WTC11 (cell line): Measurements from ENCODE around the gene NEU2. TPM values are rescaled to one million over a fixed set of nuclear protein-coding genes. Genes with fewer than 3 reads are reported as not detected.
A peak's percentile ranks its signal among the peaks of the same experiment; 100 is the strongest.

ENCODE experiments used
- ATAC-seq: fragments of 200-7000 bp; cut with Tn5 transposase; 2 replicates; pipeline ENCODE4 v1.10.0; 2021; ENCODE audit warnings: mild to moderate bottlenecking, moderate library complexity
- CTCF ChIA-PET: fragments of 300-600 bp; sonication (Branson Sonifier 250); formaldehyde crosslinking; loops from one replicate; lab custom pipeline; 2021; ENCODE audit warnings: antibody characterized with exemption; lab: Charles Lee
- POLR2A ChIA-PET: fragments of 350-600 bp; sonication (Branson Sonifier 250); formaldehyde crosslinking; loops from one replicate; lab custom pipeline; 2021; ENCODE audit warnings: antibody characterized with exemption; lab: Charles Lee
- DNase-seq: peaks from one replicate; pipeline ENCODE4 v3.0.0; 2021; ENCODE audit warnings: low spot score
- H3K27ac Mint-ChIP-seq: 2 replicates; pipeline ENCODE4 v1.8.0; 2021; ENCODE audit warnings: mixed read lengths
- H3K27me3 Mint-ChIP-seq: 2 replicates; pipeline ENCODE4 v1.8.0; 2021; ENCODE audit warnings: low read depth, mild to moderate bottlenecking, moderate library complexity, mixed read lengths
- H3K36me3 Mint-ChIP-seq: 2 replicates; pipeline ENCODE4 v1.8.0; 2021; ENCODE audit warnings: mixed read lengths
- H3K4me1 Mint-ChIP-seq: 2 replicates; pipeline ENCODE4 v1.8.0; 2022; ENCODE audit warnings: mixed read lengths
- H3K4me3 Mint-ChIP-seq: 2 replicates; pipeline ENCODE4 v1.8.0; 2021; ENCODE audit warnings: mild to moderate bottlenecking, moderate library complexity, mixed read lengths
- H3K9me3 Mint-ChIP-seq: 2 replicates; pipeline ENCODE4 v1.8.0; 2021; ENCODE audit warnings: mixed read lengths
- CBFB ChIP-seq: sonication (generic); formaldehyde crosslinking; IDR thresholded peaks from 2 replicates; pipeline ENCODE4 v1.8.1; 2022; ENCODE audit warnings: mild to moderate bottlenecking, low read depth, missing genetic modification reagents
- CREB1 ChIP-seq: sonication (generic); formaldehyde crosslinking; IDR thresholded peaks from 2 replicates; pipeline ENCODE4 v1.8.0; 2023; ENCODE audit warnings: mild to moderate bottlenecking, missing genetic modification reagents
- FOXP1 ChIP-seq: sonication (generic); formaldehyde crosslinking; IDR thresholded peaks from 2 replicates; pipeline ENCODE4 v1.8.0; 2022; ENCODE audit warnings: missing genetic modification reagents, mild to moderate bottlenecking, moderate library complexity, borderline replicate concordance
- HMGA2 ChIP-seq: fragments of 250-450 bp; sonication (Bioruptor Pico); IDR thresholded peaks from 2 replicates; pipeline ENCODE4 v1.4.0; 2021; ENCODE audit warnings: mild to moderate bottlenecking, moderate library complexity
- JAZF1 ChIP-seq: fragments of 250-450 bp; sonication (Bioruptor Pico); IDR thresholded peaks from 2 replicates; pipeline ENCODE4 v1.9.0; 2021; ENCODE audit warnings: moderate library complexity, mild to moderate bottlenecking, inconsistent platforms
- OVOL2 ChIP-seq: fragments of 250-450 bp; sonication (Bioruptor Pico); IDR thresholded peaks from 2 replicates; pipeline ENCODE4 v1.9.0; 2021; ENCODE audit warnings: mild to moderate bottlenecking, borderline replicate concordance
- PRRX2 ChIP-seq: fragments of 250-450 bp; sonication (Bioruptor Pico); IDR thresholded peaks from 2 replicates; pipeline ENCODE4 v1.8.0; 2021; ENCODE audit warnings: mild to moderate bottlenecking
- SMAD4 ChIP-seq: sonication (generic); formaldehyde crosslinking; IDR thresholded peaks from 2 replicates; pipeline ENCODE4 v1.8.0; 2022; ENCODE audit warnings: mild to moderate bottlenecking, missing genetic modification reagents
- ZNF263 ChIP-seq: sonication (generic); formaldehyde crosslinking; IDR thresholded peaks from 2 replicates; pipeline ENCODE4 v1.8.1; 2022; ENCODE audit warnings: low read depth, mild to moderate bottlenecking, moderate library complexity, missing genetic modification reagents
- ZNF416 ChIP-seq: fragments of 250-450 bp; sonication (Bioruptor Pico); IDR thresholded peaks from 2 replicates; pipeline ENCODE4 v1.9.0; 2021; ENCODE audit warnings: mild to moderate bottlenecking, inconsistent platforms
- total RNA-seq: library from RNA; stranded (reverse); gene quantifications from 3 replicates; pipeline ENCODE4 v1.2.3, GENCODE V29; 2021
- TF ChIP-seq, protein P1 (sequence below): sonication (generic); formaldehyde crosslinking; IDR thresholded peaks from 2 replicates; pipeline ENCODE4 v1.8.1; 2022; ENCODE audit warnings: low read depth, missing genetic modification reagents, borderline replicate concordance
- TF ChIP-seq, protein P2 (sequence below): sonication (generic); formaldehyde crosslinking; IDR thresholded peaks from 2 replicates; pipeline ENCODE4 v1.8.1; 2022; ENCODE audit warnings: low read depth, mild to moderate bottlenecking, moderate library complexity, missing genetic modification reagents, borderline replicate concordance
- TF ChIP-seq, protein P3 (sequence below): fragments of 250-450 bp; sonication (Bioruptor Pico); IDR thresholded peaks from 2 replicates; pipeline ENCODE4 v1.8.0; 2021; ENCODE audit warnings: mild to moderate bottlenecking
- TF ChIP-seq, protein P4 (sequence below): sonication (generic); formaldehyde crosslinking; IDR thresholded peaks from 2 replicates; pipeline ENCODE4 v1.8.0; 2022; ENCODE audit warnings: mild to moderate bottlenecking, missing genetic modification reagents
- TF ChIP-seq, protein P5 (sequence below): fragments of 250-450 bp; sonication (Bioruptor Pico); IDR thresholded peaks from 2 replicates; pipeline ENCODE4 v1.9.0; 2021; ENCODE audit warnings: mild to moderate bottlenecking, borderline replicate concordance
- TF ChIP-seq, protein P6 (sequence below): fragments of 200-600 bp; IDR thresholded peaks from 2 replicates; pipeline ENCODE4 v1.8.0; 2022; ENCODE audit warnings: antibody characterized with exemption

The NEU2 gene
- total RNA-seq, 1 experiment from 2014 or later = not detected

DNA sequence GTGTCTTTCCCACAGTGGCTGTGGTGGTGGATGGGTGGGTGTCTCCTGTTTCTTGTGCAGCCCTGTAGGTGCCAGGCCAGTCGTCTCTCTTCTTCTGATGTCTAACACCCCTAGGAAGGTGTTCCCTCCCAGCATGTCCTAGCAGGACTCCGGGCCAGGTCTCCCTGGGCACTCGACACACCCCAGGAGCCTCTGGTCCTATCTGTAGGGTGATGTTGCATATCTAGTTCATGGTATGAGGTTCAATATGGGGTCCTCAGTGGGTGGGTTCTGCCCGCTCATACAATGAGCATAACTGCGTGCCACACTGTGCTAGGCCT, 33.8 kb upstream of the NEU2 start (continued):
- TF ChIP-seq, protein P1, sequence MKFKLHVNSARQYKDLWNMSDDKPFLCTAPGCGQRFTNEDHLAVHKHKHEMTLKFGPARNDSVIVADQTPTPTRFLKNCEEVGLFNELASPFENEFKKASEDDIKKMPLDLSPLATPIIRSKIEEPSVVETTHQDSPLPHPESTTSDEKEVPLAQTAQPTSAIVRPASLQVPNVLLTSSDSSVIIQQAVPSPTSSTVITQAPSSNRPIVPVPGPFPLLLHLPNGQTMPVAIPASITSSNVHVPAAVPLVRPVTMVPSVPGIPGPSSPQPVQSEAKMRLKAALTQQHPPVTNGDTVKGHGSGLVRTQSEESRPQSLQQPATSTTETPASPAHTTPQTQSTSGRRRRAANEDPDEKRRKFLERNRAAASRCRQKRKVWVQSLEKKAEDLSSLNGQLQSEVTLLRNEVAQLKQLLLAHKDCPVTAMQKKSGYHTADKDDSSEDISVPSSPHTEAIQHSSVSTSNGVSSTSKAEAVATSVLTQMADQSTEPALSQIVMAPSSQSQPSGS (CRISPR knock-in tag) = no peak

DNA sequence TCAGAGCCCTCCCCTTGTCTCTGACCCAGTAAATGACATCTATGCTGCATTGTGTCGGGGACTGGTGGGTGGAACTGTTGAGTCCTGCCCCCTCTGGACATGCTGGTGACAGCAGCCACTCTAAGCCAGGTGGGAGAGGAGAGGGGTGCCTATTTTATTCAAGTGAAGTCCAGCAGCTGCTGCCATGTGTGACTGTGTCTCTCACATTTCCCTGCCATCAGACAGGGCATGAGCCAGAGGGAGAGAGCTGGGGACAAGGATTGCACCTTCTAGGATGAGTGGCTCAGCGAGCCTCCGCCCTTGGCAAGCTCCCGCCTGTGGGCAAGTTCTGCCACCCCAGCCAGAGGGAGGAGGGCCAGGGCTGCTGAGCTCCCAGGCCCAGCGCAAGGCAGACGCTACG, 33.1 kb upstream of the NEU2 start:
- no peak for DNase-seq
- CTCF ChIA-PET = interaction anchor here (1.0 to 1.3 kb wide), 2 partner anchors 29 to 84 kb away, joined by 3 read pairs; no protein-coding TSS in a partner anchor
- H3K4me1 Mint-ChIP-seq = no peaks in the 10 kb centered on the region
- H3K27ac Mint-ChIP-seq = no peak overlapping the region
- H3K9me3 Mint-ChIP-seq = no peaks in the 10 kb centered on the region
- no peak overlapping the region for H3K4me3 Mint-ChIP-seq
- POLR2A ChIA-PET = no interaction called here
- TF ChIP-seq CBFB (CRISPR knock-in tag) (no peak), ZNF263 (CRISPR knock-in tag) (no peak), PRRX2 (no peak), SMAD4 (CRISPR knock-in tag) (no peak)
- TF ChIP-seq, protein P2, sequence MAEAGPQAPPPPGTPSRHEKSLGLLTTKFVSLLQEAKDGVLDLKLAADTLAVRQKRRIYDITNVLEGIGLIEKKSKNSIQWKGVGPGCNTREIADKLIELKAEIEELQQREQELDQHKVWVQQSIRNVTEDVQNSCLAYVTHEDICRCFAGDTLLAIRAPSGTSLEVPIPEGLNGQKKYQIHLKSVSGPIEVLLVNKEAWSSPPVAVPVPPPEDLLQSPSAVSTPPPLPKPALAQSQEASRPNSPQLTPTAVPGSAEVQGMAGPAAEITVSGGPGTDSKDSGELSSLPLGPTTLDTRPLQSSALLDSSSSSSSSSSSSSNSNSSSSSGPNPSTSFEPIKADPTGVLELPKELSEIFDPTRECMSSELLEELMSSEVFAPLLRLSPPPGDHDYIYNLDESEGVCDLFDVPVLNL = no peak
- TF ChIP-seq, protein P3, sequence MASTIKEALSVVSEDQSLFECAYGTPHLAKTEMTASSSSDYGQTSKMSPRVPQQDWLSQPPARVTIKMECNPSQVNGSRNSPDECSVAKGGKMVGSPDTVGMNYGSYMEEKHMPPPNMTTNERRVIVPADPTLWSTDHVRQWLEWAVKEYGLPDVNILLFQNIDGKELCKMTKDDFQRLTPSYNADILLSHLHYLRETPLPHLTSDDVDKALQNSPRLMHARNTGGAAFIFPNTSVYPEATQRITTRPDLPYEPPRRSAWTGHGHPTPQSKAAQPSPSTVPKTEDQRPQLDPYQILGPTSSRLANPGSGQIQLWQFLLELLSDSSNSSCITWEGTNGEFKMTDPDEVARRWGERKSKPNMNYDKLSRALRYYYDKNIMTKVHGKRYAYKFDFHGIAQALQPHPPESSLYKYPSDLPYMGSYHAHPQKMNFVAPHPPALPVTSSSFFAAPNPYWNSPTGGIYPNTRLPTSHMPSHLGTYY = no peak
- ATAC-seq = peak; percentile 69
- H3K27me3 Mint-ChIP-seq = peaks cover 2% of the 10 kb centered on the region; the same call in 1 of the 2 replicates
- H3K36me3 Mint-ChIP-seq = no peaks in the 10 kb centered on the region

DNA sequence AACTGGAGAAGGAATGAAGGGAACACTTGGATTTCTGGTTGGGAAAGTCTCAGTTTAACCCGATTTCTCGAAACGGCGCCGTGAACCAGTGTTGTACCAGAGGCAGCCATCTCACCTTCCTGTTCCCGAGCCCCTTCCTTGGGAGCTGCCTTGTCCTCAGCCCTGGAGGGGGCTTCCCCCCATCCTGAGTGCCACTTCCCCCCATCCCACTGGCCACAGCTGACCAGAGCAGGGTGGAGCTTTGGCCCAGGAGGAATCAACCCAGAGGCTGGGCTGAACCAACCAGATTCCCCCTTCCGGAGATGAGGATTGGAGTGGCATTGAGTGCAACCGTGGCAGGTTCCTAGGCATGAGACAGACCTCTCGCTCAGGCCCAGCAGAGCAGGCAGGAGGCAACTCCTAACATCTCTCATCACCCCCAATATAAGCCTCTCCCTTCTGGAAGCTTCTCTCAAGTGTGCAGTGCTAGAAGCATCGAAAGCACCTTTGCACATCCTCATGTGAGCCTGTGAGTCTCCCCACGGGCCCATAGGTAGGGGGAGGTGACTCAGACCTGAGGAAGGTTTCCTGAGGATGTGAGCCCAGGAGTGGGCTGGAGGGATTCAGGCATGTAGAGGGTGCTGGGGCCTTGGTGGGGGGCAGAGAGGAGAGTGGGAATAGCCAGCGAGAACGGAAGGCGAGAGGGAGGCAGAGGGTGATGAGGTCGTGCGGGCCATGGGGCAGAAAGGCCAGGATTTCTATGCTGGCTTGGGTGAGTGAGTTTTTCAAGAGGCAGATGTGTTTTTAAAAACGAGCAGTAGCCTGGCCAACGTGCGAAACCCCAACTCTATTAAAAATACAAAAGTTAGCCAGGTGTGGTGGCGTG, 31.4 kb upstream of the NEU2 start:
- Mint-ChIP-seq H3K27me3 (peaks cover 2% of the 10 kb centered on the region; the same call in 1 of the 2 replicates), H3K36me3 (no peaks in the 10 kb centered on the region), H3K27ac (no peak overlapping the region), H3K4me1 (no peaks in the 10 kb centered on the region), H3K9me3 (no peaks in the 10 kb centered on the region), H3K4me3 (no peak overlapping the region)
- ATAC-seq (no peak), DNase-seq (no peak)
- ChIA-PET POLR2A (no interaction called here), CTCF (no interaction called here)
- no peak for TF ChIP-seq CREB1 (CRISPR knock-in tag)

DNA sequence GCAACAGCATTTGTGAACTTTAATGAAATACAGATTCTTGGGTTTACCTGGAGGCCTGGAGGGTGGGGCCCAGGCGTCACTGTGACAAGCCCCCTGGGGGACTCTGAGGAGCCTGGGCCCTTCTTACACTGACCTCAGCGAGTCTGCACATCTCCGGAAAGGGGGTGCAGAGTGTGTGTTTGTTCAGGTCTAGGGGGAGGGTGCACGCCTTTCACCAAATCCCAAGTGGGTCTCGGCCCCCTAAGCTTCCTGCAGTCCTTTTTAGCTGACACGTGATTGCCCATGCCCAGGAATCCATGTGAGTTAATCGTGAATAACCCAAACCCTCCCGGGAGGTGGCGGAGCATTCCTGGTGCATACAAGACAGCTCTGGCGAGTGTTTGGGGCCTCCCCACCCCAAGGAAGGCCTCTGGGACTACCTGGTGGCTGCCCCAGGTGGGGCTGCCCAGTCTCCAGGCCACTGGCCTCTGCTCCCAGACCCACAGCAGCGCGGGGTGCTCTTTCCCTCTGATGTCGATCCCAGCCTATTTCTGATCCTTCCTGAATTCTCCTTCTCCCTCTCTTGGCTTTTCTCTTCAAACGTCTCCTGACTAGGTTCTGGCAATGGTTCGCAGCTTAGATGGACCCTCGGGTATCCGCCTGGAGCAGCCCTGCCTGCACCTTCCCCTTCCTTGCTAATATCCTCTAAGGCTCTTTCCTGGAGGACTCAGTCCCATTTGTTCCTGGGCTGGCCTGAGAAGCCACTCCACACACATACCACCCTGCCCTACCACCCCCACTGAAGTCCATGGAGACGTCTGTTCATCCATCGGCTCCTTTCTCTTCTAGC, 29.4 kb upstream of the NEU2 start:
- ChIA-PET POLR2A (interaction anchor here (0.6 kb wide), 1 partner anchor 1077 kb away, joined by 13 read pairs; the partner anchor contains the start of gene NPPC), CTCF (interaction anchor here (1.1 kb wide), 1 partner anchor 26 kb away, joined by 4 read pairs; no protein-coding TSS in a partner anchor)
- DNase-seq = no peak
- no peak for ATAC-seq
- H3K4me3 Mint-ChIP-seq = no peak overlapping the region
- no peaks in the 10 kb centered on the region for H3K9me3 Mint-ChIP-seq
- peaks cover 2% of the 10 kb centered on the region; the same call in 1 of the 2 replicates for H3K27me3 Mint-ChIP-seq
- H3K27ac Mint-ChIP-seq = no peak overlapping the region
- no peaks in the 10 kb centered on the region for H3K4me1 Mint-ChIP-seq
- H3K36me3 Mint-ChIP-seq = no peaks in the 10 kb centered on the region
- TF ChIP-seq, protein P4, sequence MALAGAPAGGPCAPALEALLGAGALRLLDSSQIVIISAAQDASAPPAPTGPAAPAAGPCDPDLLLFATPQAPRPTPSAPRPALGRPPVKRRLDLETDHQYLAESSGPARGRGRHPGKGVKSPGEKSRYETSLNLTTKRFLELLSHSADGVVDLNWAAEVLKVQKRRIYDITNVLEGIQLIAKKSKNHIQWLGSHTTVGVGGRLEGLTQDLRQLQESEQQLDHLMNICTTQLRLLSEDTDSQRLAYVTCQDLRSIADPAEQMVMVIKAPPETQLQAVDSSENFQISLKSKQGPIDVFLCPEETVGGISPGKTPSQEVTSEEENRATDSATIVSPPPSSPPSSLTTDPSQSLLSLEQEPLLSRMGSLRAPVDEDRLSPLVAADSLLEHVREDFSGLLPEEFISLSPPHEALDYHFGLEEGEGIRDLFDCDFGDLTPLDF (CRISPR knock-in tag) = no peak
- TF ChIP-seq ZNF416 (CRISPR knock-in tag) (no peak), JAZF1 (CRISPR knock-in tag) (no peak), FOXP1 (CRISPR knock-in tag) (no peak), HMGA2 (CRISPR knock-in tag) (no peak), OVOL2 (CRISPR knock-in tag) (no peak)
- TF ChIP-seq, protein P5, sequence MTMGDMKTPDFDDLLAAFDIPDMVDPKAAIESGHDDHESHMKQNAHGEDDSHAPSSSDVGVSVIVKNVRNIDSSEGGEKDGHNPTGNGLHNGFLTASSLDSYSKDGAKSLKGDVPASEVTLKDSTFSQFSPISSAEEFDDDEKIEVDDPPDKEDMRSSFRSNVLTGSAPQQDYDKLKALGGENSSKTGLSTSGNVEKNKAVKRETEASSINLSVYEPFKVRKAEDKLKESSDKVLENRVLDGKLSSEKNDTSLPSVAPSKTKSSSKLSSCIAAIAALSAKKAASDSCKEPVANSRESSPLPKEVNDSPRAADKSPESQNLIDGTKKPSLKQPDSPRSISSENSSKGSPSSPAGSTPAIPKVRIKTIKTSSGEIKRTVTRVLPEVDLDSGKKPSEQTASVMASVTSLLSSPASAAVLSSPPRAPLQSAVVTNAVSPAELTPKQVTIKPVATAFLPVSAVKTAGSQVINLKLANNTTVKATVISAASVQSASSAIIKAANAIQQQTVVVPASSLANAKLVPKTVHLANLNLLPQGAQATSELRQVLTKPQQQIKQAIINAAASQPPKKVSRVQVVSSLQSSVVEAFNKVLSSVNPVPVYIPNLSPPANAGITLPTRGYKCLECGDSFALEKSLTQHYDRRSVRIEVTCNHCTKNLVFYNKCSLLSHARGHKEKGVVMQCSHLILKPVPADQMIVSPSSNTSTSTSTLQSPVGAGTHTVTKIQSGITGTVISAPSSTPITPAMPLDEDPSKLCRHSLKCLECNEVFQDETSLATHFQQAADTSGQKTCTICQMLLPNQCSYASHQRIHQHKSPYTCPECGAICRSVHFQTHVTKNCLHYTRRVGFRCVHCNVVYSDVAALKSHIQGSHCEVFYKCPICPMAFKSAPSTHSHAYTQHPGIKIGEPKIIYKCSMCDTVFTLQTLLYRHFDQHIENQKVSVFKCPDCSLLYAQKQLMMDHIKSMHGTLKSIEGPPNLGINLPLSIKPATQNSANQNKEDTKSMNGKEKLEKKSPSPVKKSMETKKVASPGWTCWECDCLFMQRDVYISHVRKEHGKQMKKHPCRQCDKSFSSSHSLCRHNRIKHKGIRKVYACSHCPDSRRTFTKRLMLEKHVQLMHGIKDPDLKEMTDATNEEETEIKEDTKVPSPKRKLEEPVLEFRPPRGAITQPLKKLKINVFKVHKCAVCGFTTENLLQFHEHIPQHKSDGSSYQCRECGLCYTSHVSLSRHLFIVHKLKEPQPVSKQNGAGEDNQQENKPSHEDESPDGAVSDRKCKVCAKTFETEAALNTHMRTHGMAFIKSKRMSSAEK (CRISPR knock-in tag) = no peak
- TF ChIP-seq, protein P6, sequence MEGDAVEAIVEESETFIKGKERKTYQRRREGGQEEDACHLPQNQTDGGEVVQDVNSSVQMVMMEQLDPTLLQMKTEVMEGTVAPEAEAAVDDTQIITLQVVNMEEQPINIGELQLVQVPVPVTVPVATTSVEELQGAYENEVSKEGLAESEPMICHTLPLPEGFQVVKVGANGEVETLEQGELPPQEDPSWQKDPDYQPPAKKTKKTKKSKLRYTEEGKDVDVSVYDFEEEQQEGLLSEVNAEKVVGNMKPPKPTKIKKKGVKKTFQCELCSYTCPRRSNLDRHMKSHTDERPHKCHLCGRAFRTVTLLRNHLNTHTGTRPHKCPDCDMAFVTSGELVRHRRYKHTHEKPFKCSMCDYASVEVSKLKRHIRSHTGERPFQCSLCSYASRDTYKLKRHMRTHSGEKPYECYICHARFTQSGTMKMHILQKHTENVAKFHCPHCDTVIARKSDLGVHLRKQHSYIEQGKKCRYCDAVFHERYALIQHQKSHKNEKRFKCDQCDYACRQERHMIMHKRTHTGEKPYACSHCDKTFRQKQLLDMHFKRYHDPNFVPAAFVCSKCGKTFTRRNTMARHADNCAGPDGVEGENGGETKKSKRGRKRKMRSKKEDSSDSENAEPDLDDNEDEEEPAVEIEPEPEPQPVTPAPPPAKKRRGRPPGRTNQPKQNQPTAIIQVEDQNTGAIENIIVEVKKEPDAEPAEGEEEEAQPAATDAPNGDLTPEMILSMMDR = no peak
